HG03196 (cell line): ENCODE data around the gene ACTL6B.

Source experiments
- ATAC-seq: cut with Tn5 transposase; IDR thresholded peaks from one replicate; pipeline ENCODE4 v1.9.1; 2021; ENCODE audit not compliant: unreplicated experiment

Gene ACTL6B

GRCh38 chr7:100683659-100684533, 27.6 kb upstream of the ACTL6B start:
- ATAC-seq, result no peak

- no peak for ATAC-seq
Measured at GRCh38 chr7:100682991-100683658, 26.9 kb upstream of the ACTL6B start.

DNA sequence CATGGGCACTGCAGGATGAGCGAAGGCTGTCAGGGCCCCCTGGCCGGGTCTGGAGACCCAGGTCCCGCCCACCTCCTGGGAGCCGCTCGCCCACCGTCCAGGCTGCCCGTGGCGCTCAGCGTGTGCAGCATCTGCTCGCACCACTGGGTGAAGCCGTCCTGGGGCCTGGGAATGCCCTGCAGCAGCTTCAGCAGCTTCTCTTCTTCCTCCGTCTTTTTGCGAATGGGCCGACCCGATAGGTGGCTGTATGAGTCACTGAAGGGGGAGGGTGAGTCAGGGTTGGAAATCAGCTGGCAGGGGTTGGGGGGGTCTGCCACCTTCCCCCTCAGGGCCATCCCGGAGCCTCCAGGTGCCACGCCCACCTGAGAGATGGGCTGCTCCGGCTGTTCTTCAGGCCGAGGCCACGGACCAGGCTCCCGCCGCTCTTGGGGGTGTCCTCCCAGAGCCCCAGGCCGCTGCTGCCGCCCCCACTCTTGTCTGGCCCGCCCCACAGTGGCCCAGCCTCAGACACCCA, 26.0 kb upstream of the ACTL6B start:
- ATAC-seq, result no peak

DNA sequence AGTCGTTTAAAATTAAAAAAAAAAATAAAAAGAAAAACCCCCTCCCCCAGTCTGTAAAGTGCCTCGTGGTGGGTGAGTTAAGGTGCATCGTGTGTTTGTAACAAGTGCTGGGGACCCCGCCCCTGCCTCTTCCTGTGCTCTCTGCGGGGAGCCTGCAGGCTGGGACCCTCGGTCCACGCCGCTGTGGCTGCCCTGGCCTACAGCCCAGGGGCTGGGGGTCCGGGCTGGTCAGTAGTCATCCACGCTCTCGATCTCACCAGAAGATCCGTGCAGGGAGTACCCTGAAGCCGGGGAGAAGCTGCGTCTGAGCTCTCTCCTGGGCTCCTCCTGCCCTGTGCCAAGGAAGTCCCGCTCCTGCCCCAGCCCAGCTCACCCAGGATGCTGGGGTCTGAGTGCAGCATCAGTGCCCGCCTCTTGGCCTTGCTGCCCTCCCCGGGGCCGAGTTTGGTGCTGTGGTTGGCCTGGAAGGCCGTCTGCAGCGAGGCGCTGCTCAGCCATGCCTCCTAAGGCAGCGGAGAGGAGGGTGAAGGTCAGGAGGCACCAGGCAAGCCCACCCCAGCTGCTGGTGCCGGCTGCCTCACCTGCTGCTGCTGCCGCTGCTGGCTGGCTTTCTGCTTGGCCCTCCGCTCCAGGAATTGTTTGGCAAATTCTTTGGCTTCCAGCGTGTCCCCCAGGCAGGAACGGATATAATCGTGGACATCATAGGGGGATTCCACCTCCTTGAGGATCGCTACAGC, 25.4 kb upstream of the ACTL6B start:
- ATAC-seq, result no peak

DNA sequence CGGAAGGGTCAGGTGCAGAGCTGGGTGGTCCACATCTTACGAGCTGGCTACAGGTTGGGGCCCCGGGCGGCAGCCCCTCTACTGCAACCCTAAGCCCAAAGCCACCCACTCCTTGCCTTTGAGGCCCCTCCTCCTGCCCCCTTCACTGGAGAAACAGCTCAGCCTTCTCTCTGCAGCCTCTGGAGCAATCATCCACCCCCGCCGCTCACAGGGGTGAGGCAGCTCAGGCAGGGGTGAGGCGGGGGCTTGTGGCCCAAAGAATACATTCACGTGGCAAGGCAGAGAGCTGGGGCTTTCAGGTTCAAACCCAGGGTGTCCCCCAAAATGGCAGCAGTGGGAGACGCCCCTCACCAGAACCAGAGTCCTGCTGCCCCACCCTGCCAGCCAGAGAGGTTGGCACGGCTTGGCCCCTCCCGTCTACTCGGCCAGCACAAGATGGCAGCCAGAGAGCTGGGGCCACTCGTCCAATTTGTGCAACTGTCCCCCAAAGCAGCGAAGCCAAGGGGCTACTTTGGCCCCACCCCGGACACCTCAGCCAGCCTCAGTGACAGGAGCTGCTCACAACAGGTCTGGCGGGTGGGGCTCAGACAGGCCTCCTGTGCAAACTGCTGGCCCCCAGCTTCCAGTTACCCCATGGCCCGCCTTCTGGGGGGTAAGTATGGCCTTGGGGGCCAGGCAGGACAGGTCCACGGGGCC, 24.5 kb upstream of the ACTL6B start:
- ATAC-seq, result no peak

- no peak for ATAC-seq
Measured at GRCh38 chr7:100679927-100680575, 23.8 kb upstream of the ACTL6B start.

DNA sequence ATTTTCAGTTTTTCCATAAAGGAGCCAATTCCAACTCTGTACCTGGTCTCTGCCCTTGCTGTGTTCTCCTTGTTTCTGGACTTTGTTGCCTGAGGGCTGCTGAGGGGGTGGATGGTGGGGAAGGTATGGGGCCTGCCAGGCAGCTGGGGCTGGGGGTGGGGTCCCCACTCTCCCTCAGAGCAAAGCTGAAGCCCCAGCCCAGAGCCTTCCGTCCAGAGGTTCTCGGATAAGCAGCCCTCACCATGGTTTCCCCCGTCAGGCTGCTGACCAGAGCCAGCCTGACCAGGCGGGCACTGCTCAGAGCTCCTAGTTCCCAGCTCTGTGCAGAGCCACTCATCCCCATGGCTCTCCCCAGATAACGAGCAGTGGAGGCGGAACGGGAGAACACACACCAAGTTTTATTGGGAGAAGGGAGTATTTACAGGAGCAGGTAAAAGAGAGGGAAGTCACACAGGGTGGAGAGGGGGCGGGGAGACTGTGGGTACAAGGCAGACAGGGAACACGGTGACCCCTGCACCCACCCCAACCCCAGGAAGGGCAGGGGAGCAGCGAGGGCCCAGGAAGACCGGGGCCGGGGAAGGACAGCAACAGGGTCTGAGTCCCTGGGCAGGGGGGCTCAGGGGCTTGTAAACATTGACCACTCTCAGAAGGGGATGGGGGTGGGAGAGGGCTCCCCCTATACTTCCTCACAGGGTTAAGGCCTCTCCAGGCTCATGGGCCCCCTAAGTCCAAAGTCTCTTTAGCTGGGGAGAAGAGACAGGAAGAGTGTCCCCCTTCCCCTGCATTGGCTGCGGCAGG, 23.1 kb upstream of the ACTL6B start:
- ATAC-seq, result no peak

GRCh38 chr7:100678291-100678984, 22.2 kb upstream of the ACTL6B start:
- no peak for ATAC-seq

DNA sequence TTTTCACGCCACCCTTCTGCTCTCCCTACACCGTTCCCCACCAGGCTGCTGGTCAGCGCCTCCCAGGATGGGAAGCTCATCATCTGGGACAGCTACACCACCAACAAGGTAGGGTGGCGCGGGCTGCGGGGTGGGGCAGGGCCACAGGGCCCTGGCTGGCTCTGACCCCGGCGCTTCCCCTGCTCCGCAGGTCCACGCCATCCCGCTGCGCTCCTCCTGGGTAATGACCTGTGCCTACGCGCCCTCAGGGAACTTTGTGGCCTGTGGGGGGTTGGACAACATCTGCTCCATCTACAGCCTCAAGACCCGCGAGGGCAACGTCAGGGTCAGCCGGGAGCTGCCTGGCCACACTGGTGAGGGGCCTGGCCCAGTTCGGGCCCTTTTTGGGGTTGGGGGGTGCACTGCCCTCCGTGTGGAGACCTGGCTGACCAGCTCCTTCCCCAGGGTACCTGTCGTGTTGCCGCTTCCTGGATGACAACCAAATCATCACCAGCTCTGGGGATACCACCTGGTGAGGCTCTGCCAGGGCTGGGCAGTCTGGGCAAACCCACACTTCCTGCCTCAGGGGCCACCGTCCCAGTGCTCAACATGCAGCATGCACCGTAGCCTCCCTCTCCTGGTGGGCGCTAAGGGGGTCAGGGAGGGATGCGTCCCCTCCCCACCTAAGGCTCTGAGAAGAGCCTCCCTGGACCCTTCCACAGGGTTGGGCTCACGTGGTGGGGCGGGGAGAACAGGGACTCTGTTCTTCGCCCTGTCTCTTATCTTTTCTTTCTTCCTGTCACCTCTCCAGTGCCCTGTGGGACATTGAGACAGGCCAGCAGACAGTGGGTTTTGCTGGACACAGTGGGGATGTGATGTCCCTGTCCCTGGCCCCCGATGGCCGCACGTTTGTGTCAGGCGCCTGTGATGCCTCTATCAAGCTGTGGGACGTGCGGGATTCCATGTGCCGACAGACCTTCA, 21.3 kb upstream of the ACTL6B start:
- no peak for ATAC-seq

DNA sequence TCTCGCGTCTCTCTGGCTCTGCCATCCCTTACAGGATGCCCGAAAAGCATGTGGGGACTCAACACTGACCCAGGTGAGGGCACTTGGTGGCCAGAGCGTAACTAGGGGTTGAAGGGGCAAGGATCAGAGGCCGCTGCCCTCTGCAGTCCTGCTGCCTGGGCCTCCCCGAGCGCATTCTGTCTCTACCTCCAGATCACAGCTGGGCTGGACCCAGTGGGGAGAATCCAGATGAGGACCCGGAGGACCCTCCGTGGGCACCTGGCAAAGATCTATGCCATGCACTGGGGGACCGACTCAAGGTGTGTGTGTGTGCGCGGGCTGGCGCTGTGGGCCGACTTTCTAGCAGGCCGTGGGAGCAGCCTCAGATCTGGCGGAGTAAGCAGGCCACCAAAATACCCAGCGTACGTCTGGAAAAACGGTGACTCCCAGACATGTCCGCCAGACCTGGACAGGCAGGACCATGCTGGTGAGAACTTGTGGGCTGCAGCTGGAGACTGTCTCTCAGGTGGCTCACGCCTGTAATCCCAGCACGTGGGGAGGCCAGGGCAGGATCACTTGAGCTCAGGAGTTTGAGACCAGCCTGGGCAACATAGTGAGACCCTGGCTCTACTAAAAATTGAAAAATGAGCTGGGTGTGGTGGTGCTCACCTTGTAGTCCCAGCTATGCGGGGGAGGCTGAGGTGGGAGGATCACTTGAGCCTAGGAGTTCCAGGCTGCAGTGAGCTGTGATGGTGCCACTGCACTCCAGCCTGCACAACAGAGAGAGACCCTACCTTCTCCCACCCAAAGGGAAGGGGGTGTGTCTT, 20.5 kb upstream of the ACTL6B start:
- no peak for ATAC-seq

GRCh38 chr7:100675581-100676350, 19.5 kb upstream of the ACTL6B start:
- no peak for ATAC-seq

GRCh38 chr7:100675105-100675451, 18.8 kb upstream of the ACTL6B start:
- ATAC-seq, result no peak

- ATAC-seq, result no peak
Measured at GRCh38 chr7:100674411-100675104, 18.3 kb upstream of the ACTL6B start.

GRCh38 chr7:100673942-100674410, 17.7 kb upstream of the ACTL6B start:
- ATAC-seq, result no peak

DNA sequence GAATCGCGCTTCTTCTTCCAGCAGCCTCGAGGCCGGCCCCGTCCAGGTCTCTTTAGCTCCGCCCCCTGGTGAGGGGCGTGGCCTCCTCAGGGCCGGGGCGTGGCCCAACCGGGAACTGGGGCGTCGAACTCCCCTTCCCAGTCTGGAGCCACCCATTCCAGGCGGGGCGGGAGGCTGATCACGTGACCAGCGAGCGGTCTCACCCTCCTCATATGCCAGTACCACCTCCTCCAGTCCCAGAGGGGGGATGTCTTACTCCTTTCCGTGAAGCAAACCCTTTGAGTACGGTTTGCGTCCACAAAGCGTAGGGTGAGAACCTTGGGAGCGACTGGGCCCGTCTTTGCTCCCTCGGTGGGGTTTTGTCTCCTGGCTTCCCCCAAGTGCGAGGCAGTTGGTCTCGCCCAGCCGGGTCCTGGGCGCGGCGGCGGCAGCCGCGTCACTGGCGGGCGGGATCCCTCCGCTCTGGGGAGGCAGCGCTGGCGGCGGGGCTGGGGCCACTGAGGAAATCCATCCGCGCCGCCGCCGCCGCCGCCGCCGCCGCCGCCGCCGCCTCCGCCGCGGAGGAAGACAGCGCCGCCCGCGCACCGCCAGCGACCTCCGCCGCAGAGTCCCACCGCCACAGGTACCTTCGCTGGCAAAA, 17.2 kb upstream of the ACTL6B start, which contains the start of gene GNB2:
Gene GNB2 (plus strand): TSS at position 439 of the 640 bp plus-strand sequence. CDS start 2,526 bp downstream, outside the sequence.
- ATAC-seq, result peak; percentile 61
